Epithelial cell of proximal tubule (primary cell): ENCODE data around the gene COP1. TPM values are rescaled to one million over a fixed set of nuclear protein-coding genes. Genes with fewer than 3 reads are reported as not detected.

Experiments
- DNase-seq: peaks from one replicate; pipeline ENCODE4 v3.0.0-alpha.2; 2011; ENCODE audit warnings: low read depth
- H3K4me3 ChIP-seq: 2 replicates; pipeline ENCODE4 v1.5.1; 2011; ENCODE audit warnings: low read depth, mild to moderate bottlenecking, low read length
- total RNA-seq: library from RNA; depleted of rRNA; stranded (reverse); fragments of >200 nt; gene quantifications from 2 replicates; pipeline ENCODE4 v1.2.3, GENCODE V29; 2015
- TF ChIP-seq, protein P1 (sequence below): conservative IDR thresholded peaks from 2 replicates; pipeline ENCODE4 v1.5.1; 2012; ENCODE audit warnings: low read depth, mild to moderate bottlenecking, low read length

COP1 gene
- total RNA-seq, 1 donor from 2014 or later, result 47.4 TPM

GRCh38 chr1:176142973-176143372, 64.1 kb downstream of the COP1 start:
- TF ChIP-seq, protein P1, sequence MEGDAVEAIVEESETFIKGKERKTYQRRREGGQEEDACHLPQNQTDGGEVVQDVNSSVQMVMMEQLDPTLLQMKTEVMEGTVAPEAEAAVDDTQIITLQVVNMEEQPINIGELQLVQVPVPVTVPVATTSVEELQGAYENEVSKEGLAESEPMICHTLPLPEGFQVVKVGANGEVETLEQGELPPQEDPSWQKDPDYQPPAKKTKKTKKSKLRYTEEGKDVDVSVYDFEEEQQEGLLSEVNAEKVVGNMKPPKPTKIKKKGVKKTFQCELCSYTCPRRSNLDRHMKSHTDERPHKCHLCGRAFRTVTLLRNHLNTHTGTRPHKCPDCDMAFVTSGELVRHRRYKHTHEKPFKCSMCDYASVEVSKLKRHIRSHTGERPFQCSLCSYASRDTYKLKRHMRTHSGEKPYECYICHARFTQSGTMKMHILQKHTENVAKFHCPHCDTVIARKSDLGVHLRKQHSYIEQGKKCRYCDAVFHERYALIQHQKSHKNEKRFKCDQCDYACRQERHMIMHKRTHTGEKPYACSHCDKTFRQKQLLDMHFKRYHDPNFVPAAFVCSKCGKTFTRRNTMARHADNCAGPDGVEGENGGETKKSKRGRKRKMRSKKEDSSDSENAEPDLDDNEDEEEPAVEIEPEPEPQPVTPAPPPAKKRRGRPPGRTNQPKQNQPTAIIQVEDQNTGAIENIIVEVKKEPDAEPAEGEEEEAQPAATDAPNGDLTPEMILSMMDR, result no peak

GRCh38 chr1:176141449-176141848, 65.6 kb downstream of the COP1 start:
- no peak overlapping the region for H3K4me3 ChIP-seq
- TF ChIP-seq, protein P1, result no peak
- DNase-seq, result no peak

More at GRCh38 chr1:176142973-176143372, 64.1 kb downstream of the COP1 start:
- DNase-seq, result no peak
- no peak overlapping the region for H3K4me3 ChIP-seq

DNA sequence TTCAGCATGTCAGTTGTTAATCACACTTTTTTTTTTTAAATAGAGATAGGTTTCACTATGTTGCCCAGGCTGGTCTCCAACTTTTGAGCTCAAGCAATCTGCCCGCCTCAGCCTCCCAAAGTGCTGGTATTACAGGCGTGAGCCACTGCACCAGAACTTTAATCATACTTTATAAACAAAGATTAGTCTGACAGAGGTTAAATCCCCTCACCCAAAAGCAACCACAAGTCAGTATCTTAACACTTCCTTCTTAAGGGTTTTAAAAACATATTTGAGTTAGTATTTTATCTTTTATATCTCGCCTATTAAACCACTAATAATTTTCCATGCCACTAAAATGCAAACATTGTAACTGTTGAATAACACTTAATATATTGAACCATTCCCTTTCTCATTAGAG, 70.2 kb downstream of the COP1 start:
- no peak for DNase-seq
- no peak overlapping the region for H3K4me3 ChIP-seq
- TF ChIP-seq, protein P1, result no peak

- TF ChIP-seq, protein P1, result no peak
- no peak for DNase-seq
- H3K4me3 ChIP-seq, result no peak overlapping the region
Observed at GRCh38 chr1:176134666-176135065, 72.4 kb downstream of the COP1 start.

DNA sequence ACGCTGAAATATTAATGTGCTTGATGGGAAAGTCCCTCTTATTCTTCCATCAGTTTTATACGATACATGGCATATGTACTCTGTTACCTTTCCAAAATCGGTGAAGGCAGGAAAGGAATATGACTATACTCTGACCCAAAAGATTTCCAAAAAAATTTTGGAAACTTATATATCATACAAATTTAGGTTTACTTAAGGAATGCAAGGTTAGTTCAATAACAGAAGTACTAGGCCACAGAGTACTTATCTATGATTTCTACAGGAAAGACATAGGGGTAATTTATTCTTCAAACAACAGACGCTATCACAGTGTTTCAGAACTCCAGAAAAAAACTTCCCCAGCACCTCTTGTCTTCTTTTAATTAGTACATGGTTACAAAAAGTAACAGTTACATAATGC, 84.8 kb downstream of the COP1 start:
- H3K4me3 ChIP-seq, result no peak overlapping the region
- DNase-seq, result no peak
- TF ChIP-seq, protein P1, result no peak

DNA sequence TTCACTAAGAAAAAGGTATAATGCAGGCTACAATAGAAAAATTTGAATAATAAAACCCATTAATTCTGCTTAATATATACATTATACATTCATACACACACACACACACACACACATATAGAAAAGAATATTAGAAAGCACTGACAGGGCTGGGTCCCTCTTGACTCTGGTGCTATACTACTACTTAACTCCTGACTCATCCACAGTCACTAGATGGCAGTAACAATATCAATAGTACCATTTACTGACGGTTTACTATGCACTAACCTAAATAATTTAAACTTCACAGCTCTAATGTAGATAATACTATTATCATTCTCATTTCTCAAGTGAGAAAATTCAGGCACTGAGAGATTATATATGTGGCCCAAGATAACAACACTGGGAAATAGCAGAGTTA, 87.5 kb downstream of the COP1 start:
- no peak overlapping the region for H3K4me3 ChIP-seq
- TF ChIP-seq, protein P1, result peak; percentile 45
- DNase-seq, result no peak

- TF ChIP-seq, protein P1, result no peak
- DNase-seq, result no peak
- H3K4me3 ChIP-seq, result no peak overlapping the region
Observed at GRCh38 chr1:176118985-176119384, 88.1 kb downstream of the COP1 start.
